ENCODE results near the gene LPP. TPM values are rescaled to one million over a fixed set of nuclear protein-coding genes. Genes with fewer than 3 reads are reported as not detected.

LPP gene
- total and polyA plus RNA-seq, 2 of the 13 experiments (the other 11 are each of a cell fraction or from before 2014, with no cell fraction given), result 19.2 to 29.9 TPM

DNA sequence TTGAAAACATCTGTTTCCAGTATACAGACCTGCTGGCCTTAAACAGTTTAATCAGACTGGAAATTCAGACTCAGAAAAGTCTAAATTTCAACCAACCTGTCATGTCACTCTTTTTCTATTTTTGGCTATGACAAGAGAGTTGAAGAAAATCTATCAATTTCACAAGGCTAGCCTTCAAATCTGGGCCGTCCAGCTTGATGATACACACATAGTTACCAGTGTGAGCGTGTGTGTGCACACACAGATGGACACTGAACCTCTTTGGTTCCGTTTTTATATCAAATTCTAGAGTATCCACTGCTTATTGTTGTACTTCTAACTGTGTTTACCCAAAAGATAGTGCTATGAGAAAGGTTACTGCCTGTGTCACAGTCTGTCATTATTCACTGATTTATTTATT is 368.2 kb downstream of the LPP start (continued):
- no peak for TF ChIP-seq ZNF543 (CRISPR knock-in tag; IDR thresholded peaks at IDR 0.05)
- no peak for TF ChIP-seq JDP2 (CRISPR knock-in tag; IDR thresholded peaks at IDR 0.05; ENCODE audit: borderline replicate concordance)
- no peak for TF ChIP-seq CBX1 (IDR thresholded peaks at IDR 0.05; ENCODE audit: low read depth)
- TF ChIP-seq, protein P1, sequence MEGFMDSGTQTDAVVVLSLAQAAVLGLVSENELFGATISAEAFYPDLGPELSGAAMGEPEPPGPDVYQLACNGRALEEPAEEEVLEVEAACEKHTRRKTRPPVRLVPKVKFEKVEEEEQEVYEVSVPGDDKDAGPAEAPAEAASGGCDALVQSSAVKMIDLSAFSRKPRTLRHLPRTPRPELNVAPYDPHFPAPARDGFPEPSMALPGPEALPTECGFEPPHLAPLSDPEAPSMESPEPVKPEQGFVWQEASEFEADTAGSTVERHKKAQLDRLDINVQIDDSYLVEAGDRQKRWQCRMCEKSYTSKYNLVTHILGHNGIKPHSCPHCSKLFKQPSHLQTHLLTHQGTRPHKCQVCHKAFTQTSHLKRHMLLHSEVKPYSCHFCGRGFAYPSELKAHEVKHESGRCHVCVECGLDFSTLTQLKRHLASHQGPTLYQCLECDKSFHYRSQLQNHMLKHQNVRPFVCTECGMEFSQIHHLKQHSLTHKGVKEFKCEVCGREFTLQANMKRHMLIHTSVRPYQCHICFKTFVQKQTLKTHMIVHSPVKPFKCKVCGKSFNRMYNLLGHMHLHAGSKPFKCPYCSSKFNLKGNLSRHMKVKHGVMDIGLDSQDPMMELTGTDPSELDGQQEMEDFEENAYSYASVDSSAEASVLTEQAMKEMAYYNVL (CRISPR knock-in tag; IDR thresholded peaks at IDR 0.05; ENCODE audit: borderline replicate concordance), result no peak
- TF ChIP-seq TBP (CRISPR knock-in tag; IDR thresholded peaks at IDR 0.05), result no peak
- TF ChIP-seq MEIS2 (CRISPR knock-in tag; IDR thresholded peaks at IDR 0.05), result no peak
- TF ChIP-seq, protein P2, sequence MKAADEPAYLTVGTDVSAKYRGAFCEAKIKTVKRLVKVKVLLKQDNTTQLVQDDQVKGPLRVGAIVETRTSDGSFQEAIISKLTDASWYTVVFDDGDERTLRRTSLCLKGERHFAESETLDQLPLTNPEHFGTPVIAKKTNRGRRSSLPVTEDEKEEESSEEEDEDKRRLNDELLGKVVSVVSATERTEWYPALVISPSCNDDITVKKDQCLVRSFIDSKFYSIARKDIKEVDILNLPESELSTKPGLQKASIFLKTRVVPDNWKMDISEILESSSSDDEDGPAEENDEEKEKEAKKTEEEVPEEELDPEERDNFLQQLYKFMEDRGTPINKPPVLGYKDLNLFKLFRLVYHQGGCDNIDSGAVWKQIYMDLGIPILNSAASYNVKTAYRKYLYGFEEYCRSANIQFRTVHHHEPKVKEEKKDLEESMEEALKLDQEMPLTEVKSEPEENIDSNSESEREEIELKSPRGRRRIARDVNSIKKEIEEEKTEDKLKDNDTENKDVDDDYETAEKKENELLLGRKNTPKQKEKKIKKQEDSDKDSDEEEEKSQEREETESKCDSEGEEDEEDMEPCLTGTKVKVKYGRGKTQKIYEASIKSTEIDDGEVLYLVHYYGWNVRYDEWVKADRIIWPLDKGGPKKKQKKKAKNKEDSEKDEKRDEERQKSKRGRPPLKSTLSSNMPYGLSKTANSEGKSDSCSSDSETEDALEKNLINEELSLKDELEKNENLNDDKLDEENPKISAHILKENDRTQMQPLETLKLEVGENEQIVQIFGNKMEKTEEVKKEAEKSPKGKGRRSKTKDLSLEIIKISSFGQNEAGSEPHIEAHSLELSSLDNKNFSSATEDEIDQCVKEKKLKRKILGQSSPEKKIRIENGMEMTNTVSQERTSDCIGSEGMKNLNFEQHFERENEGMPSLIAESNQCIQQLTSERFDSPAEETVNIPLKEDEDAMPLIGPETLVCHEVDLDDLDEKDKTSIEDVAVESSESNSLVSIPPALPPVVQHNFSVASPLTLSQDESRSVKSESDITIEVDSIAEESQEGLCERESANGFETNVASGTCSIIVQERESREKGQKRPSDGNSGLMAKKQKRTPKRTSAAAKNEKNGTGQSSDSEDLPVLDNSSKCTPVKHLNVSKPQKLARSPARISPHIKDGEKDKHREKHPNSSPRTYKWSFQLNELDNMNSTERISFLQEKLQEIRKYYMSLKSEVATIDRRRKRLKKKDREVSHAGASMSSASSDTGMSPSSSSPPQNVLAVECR (CRISPR knock-in tag; IDR thresholded peaks at IDR 0.05; ENCODE audit: borderline replicate concordance), result no peak

DNA sequence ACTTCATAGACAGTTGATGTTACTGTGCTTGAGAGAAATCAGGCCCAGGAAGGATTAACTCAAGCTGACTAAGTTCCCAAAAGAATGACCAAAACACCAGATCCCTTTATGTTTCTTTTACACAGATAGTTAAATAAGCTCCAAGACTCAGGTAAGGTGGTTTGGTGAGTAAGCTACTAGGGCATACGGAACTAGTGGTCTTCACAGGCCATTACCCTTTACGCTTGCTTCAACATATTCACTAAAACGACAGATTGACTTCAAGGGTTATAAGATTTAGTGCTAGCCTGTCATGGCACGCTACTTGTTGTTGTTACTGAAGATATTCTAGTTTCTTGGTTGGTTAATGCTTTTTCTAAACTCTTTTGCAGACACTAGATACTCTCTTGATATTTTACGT is 369.3 kb downstream of the LPP start:
- H3K4me2 ChIP-seq (ENCODE audit: low read depth, low read length), result no peak overlapping the region
- no TSS peak for BruUV-seq (replicated peaks)
- TF ChIP-seq, protein P3, sequence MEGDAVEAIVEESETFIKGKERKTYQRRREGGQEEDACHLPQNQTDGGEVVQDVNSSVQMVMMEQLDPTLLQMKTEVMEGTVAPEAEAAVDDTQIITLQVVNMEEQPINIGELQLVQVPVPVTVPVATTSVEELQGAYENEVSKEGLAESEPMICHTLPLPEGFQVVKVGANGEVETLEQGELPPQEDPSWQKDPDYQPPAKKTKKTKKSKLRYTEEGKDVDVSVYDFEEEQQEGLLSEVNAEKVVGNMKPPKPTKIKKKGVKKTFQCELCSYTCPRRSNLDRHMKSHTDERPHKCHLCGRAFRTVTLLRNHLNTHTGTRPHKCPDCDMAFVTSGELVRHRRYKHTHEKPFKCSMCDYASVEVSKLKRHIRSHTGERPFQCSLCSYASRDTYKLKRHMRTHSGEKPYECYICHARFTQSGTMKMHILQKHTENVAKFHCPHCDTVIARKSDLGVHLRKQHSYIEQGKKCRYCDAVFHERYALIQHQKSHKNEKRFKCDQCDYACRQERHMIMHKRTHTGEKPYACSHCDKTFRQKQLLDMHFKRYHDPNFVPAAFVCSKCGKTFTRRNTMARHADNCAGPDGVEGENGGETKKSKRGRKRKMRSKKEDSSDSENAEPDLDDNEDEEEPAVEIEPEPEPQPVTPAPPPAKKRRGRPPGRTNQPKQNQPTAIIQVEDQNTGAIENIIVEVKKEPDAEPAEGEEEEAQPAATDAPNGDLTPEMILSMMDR (CRISPR knock-in tag; IDR thresholded peaks at IDR 0.05), result no peak
- no peak for TF ChIP-seq MTA3 (CRISPR knock-in tag; IDR thresholded peaks at IDR 0.05)
- no peak for TF ChIP-seq NR1H2 (CRISPR knock-in tag; IDR thresholded peaks at IDR 0.05; ENCODE audit: borderline replicate concordance, low read depth)
- TF ChIP-seq JUND (CRISPR knock-in tag; IDR thresholded peaks at IDR 0.05), result no peak
- TF ChIP-seq GABPB1 (CRISPR knock-in tag; IDR thresholded peaks at IDR 0.05), result no peak
- no peak for TF ChIP-seq SRY (CRISPR knock-in tag; IDR thresholded peaks at IDR 0.05)
- TF ChIP-seq PHF20 (CRISPR knock-in tag; IDR thresholded peaks at IDR 0.05), result no peak
- no peak for TF ChIP-seq ZFP90 (CRISPR knock-in tag; IDR thresholded peaks at IDR 0.05; ENCODE audit: borderline replicate concordance)
- TF ChIP-seq SKI (IDR thresholded peaks at IDR 0.05; ENCODE audit: partially characterized antibody), result no peak
- no peak for TF ChIP-seq ZBTB1 (CRISPR knock-in tag; IDR thresholded peaks at IDR 0.05; ENCODE audit: borderline replicate concordance)

More for the DNA sequence above, 369.3 kb downstream of the LPP start:
- intact Hi-C loops (cut with micrococcal nuclease; ENCODE audit: unreplicated experiment), result no loop called here
- CTCF ChIA-PET (ENCODE audit: low intra/inter-chr PET ratio, low total read pairs), result no interaction called here
- in situ Hi-C loops (cut with HindIII; ENCODE audit: extremely low pct_ligation_motif_present, low pct_unique_long_range_greater_than_20kb), result no loop called here
- peaks cover 3 to 9% of the 10 kb centered on the region in 2 experiments for H3K36me3 ChIP-seq (replicated peaks in 1 of 2; ENCODE audit: control insufficient read depth in 1 of 2, insufficient read depth in 2 of 2, low read length in 2 of 2)
- H3K79me2 ChIP-seq (ENCODE audit: insufficient read depth, low read length), result no peaks in the 10 kb centered on the region
- H3K4me3 ChIP-seq (replicated peaks in 1 of 3; ENCODE audit: insufficient read depth in 1 of 3, low read depth in 2 of 3, low read length in 3 of 3), result no peak overlapping the region
- whole genome bisulfite sequencing (ENCODE audit: low lambda C conversion rate), result 98% methylated on average over 5 of the region's 5 CpGs
- no peaks in the 10 kb centered on the region for H3K9me3 ChIP-seq (ENCODE audit: low read length)
- H4K20me1 ChIP-seq (ENCODE audit: insufficient read depth, low read length), result no peaks in the 10 kb centered on the region
- no peak for DNase-seq (ENCODE audit: low spot score)
- H3K27me3 ChIP-seq (ENCODE audit: control insufficient read depth in 1 of 2, insufficient read depth in 2 of 2, low read length in 2 of 2), result no peaks in the 10 kb centered on the region
- H3K4me1 ChIP-seq (ENCODE audit: insufficient read depth, low read length), result peaks cover 25% of the 10 kb centered on the region
- H3K27ac ChIP-seq (ENCODE audit: extremely low read length, insufficient read depth, low read length), result no peak overlapping the region
- no peak for FAIRE-seq
- POLR2A ChIA-PET, result no interaction called here
- no peak for ATAC-seq
- H3K9ac ChIP-seq (ENCODE audit: insufficient read depth, low read depth, low read length), result no peak overlapping the region
- H2AFZ ChIP-seq (ENCODE audit: low read length), result no peak overlapping the region
